Sigmoid colon (tissue), 3 donors: ENCODE data around the gene IL1RAPL2.

Source experiments
- CTCF ChIP-seq, 4 experiments: fragments of 450-650 bp in 3 of 4; fragments of 200-600 bp in 1 of 4; IDR thresholded peaks; one replicate each; pipeline ENCODE4 v1.5.1; 2016 to 2019; ENCODE audit warnings: antibody characterized with exemption in 4 of 4, mild to moderate bottlenecking in 3 of 4, moderate library complexity in 2 of 4
- POLR2A ChIP-seq, 2 donors: fragments of 450-650 bp; IDR thresholded peaks; one replicate each; pipeline ENCODE4 v1.6.1; 2016; ENCODE audit warnings: antibody characterized with exemption in 2 of 2, mild to moderate bottlenecking in 2 of 2, moderate library complexity in 2 of 2

- no peak for TF ChIP-seq CTCF (IDR thresholded peaks at IDR 0.05)
- TF ChIP-seq POLR2A (IDR thresholded peaks at IDR 0.05) = no peak
Measured at GRCh38 chrX:105114554-105115130, 548.6 kb downstream of the IL1RAPL2 start.
